ENCODE data around the gene TLE2. TPM values are rescaled to one million over a fixed set of nuclear protein-coding genes. Genes with fewer than 3 reads are reported as not detected.

The TLE2 gene
- polyA plus RNA-seq, 1 of the 3 experiments (the other 2 are of a cell fraction): 2.3 TPM

DNA sequence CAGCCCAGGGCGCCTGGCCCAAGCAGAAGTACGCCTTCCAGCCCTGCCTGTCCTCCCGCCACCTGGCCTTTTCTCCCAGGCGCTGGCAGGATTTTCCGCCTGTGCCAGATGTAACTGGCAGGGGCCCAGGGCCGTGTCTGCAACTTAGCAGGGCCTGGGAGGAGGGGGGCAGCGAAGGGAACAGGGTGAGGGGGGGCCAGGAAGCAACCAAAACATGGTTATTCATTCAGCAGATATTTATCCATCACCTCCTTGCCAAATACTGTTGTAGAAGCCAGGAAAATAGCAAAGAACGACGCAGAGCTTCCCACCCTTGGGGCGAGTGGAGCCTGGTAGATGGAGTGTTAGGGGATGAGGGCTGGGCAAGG, 46.1 kb downstream of the TLE2 start:
- H3K4me2 ChIP-seq: peak overlapping the region; percentile 75; the same call in 1 of the 2 replicates
- 7% methylated on average over 6 of the region's 10 CpGs for WGBS (ENCODE audit: low lambda C conversion rate)
- peak; percentile 92 for DNase-seq
- no peak overlapping the region for H3K4me3 ChIP-seq (ENCODE audit: low read depth in 2 of 2, low read length in 1 of 2)
- CTCF ChIA-PET: interaction anchor here (0.6 to 2.8 kb wide), 8 partner anchors 9 to 1747 kb away, joined by 3 to 8 read pairs (median 4); no protein-coding TSS in a partner anchor
- H3K9me3 ChIP-seq: no peaks in the 10 kb centered on the region
- no peak overlapping the region for H3K9ac ChIP-seq
- TF ChIP-seq MXI1 (IDR thresholded peaks at IDR 0.05; ENCODE audit: low read depth, low read length) (peak; percentile 53; the same call in 1 of the 2 replicates), MEF2A (IDR thresholded peaks at IDR 0.05; ENCODE audit: borderline replicate concordance, low read depth) (no peak), GATA2 (CRISPR knock-in tag; IDR thresholded peaks at IDR 0.05) (peak; percentile 72), ZBTB33 (IDR thresholded peaks at IDR 0.05; ENCODE audit: borderline replicate concordance, low read depth) (peak; percentile 35; the same call in 1 of the 2 replicates), FOXJ3 (CRISPR knock-in tag; IDR thresholded peaks at IDR 0.05) (peak; percentile 92), TCF12 (IDR thresholded peaks at IDR 0.05) (peak; percentile 97), NFIC (IDR thresholded peaks at IDR 0.05; ENCODE audit: borderline replicate concordance) (peak; percentile 97), EP300 (IDR thresholded peaks at IDR 0.05; ENCODE audit: borderline replicate concordance in 1 of 2, low read depth in 1 of 2, low read length in 1 of 2) (peak; percentile 71 to 91; a peak in 3 of 4 replicates), POLR2AphosphoS5 (IDR thresholded peaks at IDR 0.05; ENCODE audit: low read depth, low read length) (peak; percentile 63; the same call in 1 of the 2 replicates), YY1 (IDR thresholded peaks at IDR 0.05; ENCODE audit: low read depth) (no peak), FOSL2 (IDR thresholded peaks at IDR 0.05; ENCODE audit: borderline replicate concordance, low read depth) (peak; percentile 56; the same call in 1 of the 2 replicates), RFX5 (IDR thresholded peaks at IDR 0.05; ENCODE audit: low read length) (no peak), RXRA (IDR thresholded peaks at IDR 0.05; ENCODE audit: borderline replicate concordance, low read depth) (0 out of 2 replicates have a peak, but pooled peaks have one; percentile 48), REST (IDR thresholded peaks at IDR 0.05; ENCODE audit: low read depth, low read length) (0 out of 2 replicates have a peak, but pooled peaks have one; percentile 20), TEAD4 (IDR thresholded peaks at IDR 0.05; ENCODE audit: borderline replicate concordance, insufficient read depth) (0 out of 2 replicates have a peak, but pooled peaks have one; percentile 46), JUND (IDR thresholded peaks at IDR 0.05) (no peak; the same call in 1 of the 2 replicates), SIN3A (IDR thresholded peaks at IDR 0.05; ENCODE audit: borderline replicate concordance, low read depth, low read length) (peak; percentile 54; the same call in 1 of the 2 replicates), EZH2phosphoT487 (IDR thresholded peaks at IDR 0.05; ENCODE audit: borderline replicate concordance, low read depth) (no peak), CHD2 (IDR thresholded peaks at IDR 0.05; ENCODE audit: low read length, partially characterized antibody) (peak; percentile 85), IRF3 (IDR thresholded peaks at IDR 0.05; ENCODE audit: low read depth, low read length) (no peak), MAX (IDR thresholded peaks at IDR 0.05; ENCODE audit: low read depth) (peak; percentile 51; the same call in 1 of the 2 replicates), TAF1 (IDR thresholded peaks at IDR 0.05; ENCODE audit: borderline replicate concordance, low read depth, low read length) (peak; percentile 30; the same call in 1 of the 2 replicates), RCOR1 (IDR thresholded peaks at IDR 0.05; ENCODE audit: low read length) (peak; percentile 93)
- TF ChIP-seq, protein P1, sequence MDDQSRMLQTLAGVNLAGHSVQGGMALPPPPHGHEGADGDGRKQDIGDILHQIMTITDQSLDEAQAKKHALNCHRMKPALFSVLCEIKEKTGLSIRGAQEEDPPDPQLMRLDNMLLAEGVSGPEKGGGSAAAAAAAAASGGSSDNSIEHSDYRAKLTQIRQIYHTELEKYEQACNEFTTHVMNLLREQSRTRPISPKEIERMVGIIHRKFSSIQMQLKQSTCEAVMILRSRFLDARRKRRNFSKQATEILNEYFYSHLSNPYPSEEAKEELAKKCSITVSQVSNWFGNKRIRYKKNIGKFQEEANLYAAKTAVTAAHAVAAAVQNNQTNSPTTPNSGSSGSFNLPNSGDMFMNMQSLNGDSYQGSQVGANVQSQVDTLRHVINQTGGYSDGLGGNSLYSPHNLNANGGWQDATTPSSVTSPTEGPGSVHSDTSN (IDR thresholded peaks at IDR 0.05): peak; percentile 76
- H4K20me1 ChIP-seq (ENCODE audit: insufficient read depth): no peaks in the 10 kb centered on the region
- peak overlapping the region; percentile 79; the same call in 1 of the 2 replicates for H2AFZ ChIP-seq (ENCODE audit: low read depth)
- no peaks in the 10 kb centered on the region for H3K9me2 ChIP-seq
- no peaks in the 10 kb centered on the region for H3K27me3 ChIP-seq (ENCODE audit: insufficient read depth)
- peak overlapping the region; percentile 60 to 78 for H3K27ac ChIP-seq (ENCODE audit: low read depth in 2 of 2, low read length in 1 of 2)
- H3F3A ChIP-seq (replicated peaks; ENCODE audit: insufficient read depth): peaks cover 12% of the 10 kb centered on the region
- no peaks in the 10 kb centered on the region for H3K79me2 ChIP-seq (ENCODE audit: insufficient read depth)
- POLR2A ChIA-PET: interaction anchor here (0.6 to 3.5 kb wide), 4 partner anchors 13 to 79 kb away, joined by 3 to 21 read pairs (median 4); partner anchors contain the start of gene TLE5
- no peaks in the 10 kb centered on the region for H3K36me3 ChIP-seq (replicated peaks in 1 of 2; ENCODE audit: control insufficient read depth in 1 of 2, insufficient read depth in 2 of 2, low read length in 1 of 2)
- H3K4me1 ChIP-seq (ENCODE audit: control insufficient read depth in 1 of 2, insufficient read depth in 2 of 2, low read depth in 1 of 2, low read length in 1 of 2): peaks cover 13 to 27% of the 10 kb centered on the region in 2 experiments; a peak in 3 of 4 replicates
